OCI-LY7 (cell line): Measurements from ENCODE around the gene TACR2. TPM values are rescaled to one million over a fixed set of nuclear protein-coding genes. Genes with fewer than 3 reads are reported as not detected.

Experiments
- BruUV-seq: library from RNA; stranded (reverse); fragments of 400-500 nt; replicated peaks from 2 replicates; lab custom pipeline; 2021; lab: Mats Ljungman, UMichigan
- CTCF ChIA-PET: fragments of 300-600 bp; sonication (Branson Sonifier 250); formaldehyde crosslinking; loops from one replicate; lab custom pipeline; 2022; ENCODE audit warnings: antibody characterized with exemption; ENCODE audit not compliant: unreplicated experiment; lab: Charles Lee
- POLR2A ChIA-PET: fragments of 300-600 bp; sonication (Branson Sonifier 250); formaldehyde crosslinking; loops from one replicate; lab custom pipeline; 2022; ENCODE audit warnings: antibody characterized with exemption; lab: Charles Lee
- DNase-seq: peaks from one replicate; pipeline ENCODE4 v3.0.0-alpha.2; 2015; ENCODE audit warnings: low spot score
- H2AFZ ChIP-seq: fragments of 200-600 bp; sonication (generic), shearing (Covaris generic); 2 replicates; pipeline ENCODE4 v1.6.1; 2014; ENCODE audit warnings: mild to moderate bottlenecking, antibody characterized with exemption, low read length, moderate library complexity
- H3K27ac ChIP-seq: fragments of 200-600 bp; sonication (generic); 2 replicates; pipeline ENCODE4 v1.5.1; 2014; ENCODE audit warnings: mixed run types, low read depth, mild to moderate bottlenecking, moderate library complexity, low read length, inconsistent platforms; ENCODE audit not compliant: poor library complexity, severe bottlenecking
- H3K36me3 ChIP-seq: fragments of 200-600 bp; sonication (generic); 2 replicates; pipeline ENCODE4 v1.6.1; 2014; ENCODE audit warnings: mild to moderate bottlenecking, antibody characterized with exemption, low read length, moderate library complexity, mixed read lengths; ENCODE audit not compliant: insufficient read depth
- H3K4me1 ChIP-seq: fragments of 200-600 bp; sonication (generic); 2 replicates; pipeline ENCODE4 v1.5.1; 2014; ENCODE audit warnings: mild to moderate bottlenecking, low read length; ENCODE audit not compliant: insufficient read depth, poor library complexity, severe bottlenecking
- H3K4me2 ChIP-seq: fragments of 200-600 bp; sonication (generic); 2 replicates; pipeline ENCODE4 v1.6.1; 2014; ENCODE audit warnings: mild to moderate bottlenecking, low read length
- H3K4me3 ChIP-seq: fragments of 200-600 bp; sonication (generic); 2 replicates; pipeline ENCODE4 v1.5.1; 2014; ENCODE audit warnings: mild to moderate bottlenecking, low read depth, low read length; ENCODE audit not compliant: poor library complexity, severe bottlenecking
- H3K79me2 ChIP-seq: fragments of 200-600 bp; sonication (generic); 2 replicates; pipeline ENCODE4 v1.6.1; 2016; ENCODE audit warnings: low read depth, mild to moderate bottlenecking, low read length, moderate library complexity, mixed read lengths; ENCODE audit not compliant: insufficient read depth
- H3K9me2 ChIP-seq: fragments of 200-600 bp; sonication (generic); 2 replicates; pipeline ENCODE4 v1.6.1; 2016; ENCODE audit warnings: mild to moderate bottlenecking, low read length, mixed read lengths; ENCODE audit not compliant: insufficient read depth
- H3K9me3 ChIP-seq: fragments of 200-600 bp; sonication (generic); 2 replicates; pipeline ENCODE4 v1.6.1; 2014; ENCODE audit warnings: mild to moderate bottlenecking, mixed run types, low read length, mixed read lengths
- H4K20me1 ChIP-seq: fragments of 200-600 bp; sonication (generic); 2 replicates; pipeline ENCODE4 v1.6.1; 2014; ENCODE audit warnings: mild to moderate bottlenecking, antibody characterized with exemption, low read length, moderate library complexity, mixed read lengths; ENCODE audit not compliant: insufficient read depth
- EZH2phosphoT487 ChIP-seq: fragments of 200-600 bp; sonication (generic); IDR thresholded peaks from 2 replicates; pipeline ENCODE4 v1.6.1; 2018; ENCODE audit warnings: low read depth, borderline replicate concordance, mild to moderate bottlenecking, mixed run types, antibody characterized with exemption, low read length, moderate library complexity, mixed read lengths
- intact Hi-C: fragments of 100-400 bp; cut with micrococcal nuclease; formaldehyde crosslinking; loops from one replicate; pipeline ENCODE4 v1.10.0; 2022; ENCODE audit not compliant: unreplicated experiment
- total RNA-seq, 2 experiments: library from RNA; depleted of rRNA in 1 of 2; stranded (reverse); fragments of >200 nt in 1 of 2; shearing (Covaris generic) in 1 of 2; gene quantifications; 2 replicates each; pipeline ENCODE4 v1.2.3, GENCODE V29; 2014 to 2022
- TF ChIP-seq, protein P1 (sequence below): fragments of 200-600 bp; sonication (generic); conservative IDR thresholded peaks from 2 replicates; pipeline ENCODE4 v1.5.1; 2014; ENCODE audit warnings: mild to moderate bottlenecking, antibody characterized with exemption, low read length, moderate library complexity, mixed read lengths

Gene TACR2
- total RNA-seq, 2 experiments from 2014 or later, result not detected

DNA sequence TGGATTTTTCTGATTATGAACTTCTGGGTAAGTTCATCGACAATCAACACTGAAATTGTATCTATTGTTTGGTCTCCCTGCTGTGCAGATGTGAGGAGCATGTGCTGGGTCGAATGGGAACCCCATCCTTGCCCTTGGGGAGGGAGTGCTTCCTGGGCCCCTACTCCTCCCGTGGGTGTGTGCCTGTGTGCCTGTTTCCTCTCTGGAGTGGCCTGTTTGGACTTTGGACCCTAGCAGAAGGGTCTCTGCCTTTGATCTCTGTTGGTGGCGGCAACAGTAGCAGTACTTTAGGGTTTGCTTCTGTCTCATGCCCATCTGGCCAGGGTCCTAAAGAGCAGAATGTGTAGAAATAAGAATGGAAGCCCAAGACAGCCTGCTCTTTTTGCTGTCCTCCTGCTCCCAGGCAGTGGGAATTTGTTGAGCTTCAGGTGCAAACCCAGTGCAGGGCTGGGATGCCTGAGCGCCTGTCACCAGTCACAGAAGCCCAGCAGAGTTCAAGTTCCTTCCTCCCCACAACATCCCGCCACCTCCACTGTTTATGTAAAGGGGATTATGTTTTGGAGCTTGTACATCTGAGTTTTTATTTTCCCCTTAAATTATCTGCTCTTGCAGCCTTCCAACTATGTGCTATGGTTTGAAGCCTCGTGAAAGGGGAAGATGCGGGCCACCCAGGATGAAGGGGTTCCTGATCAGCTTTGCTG is 1.5 kb upstream of the TACR2 start:
- TF ChIP-seq, protein P1, sequence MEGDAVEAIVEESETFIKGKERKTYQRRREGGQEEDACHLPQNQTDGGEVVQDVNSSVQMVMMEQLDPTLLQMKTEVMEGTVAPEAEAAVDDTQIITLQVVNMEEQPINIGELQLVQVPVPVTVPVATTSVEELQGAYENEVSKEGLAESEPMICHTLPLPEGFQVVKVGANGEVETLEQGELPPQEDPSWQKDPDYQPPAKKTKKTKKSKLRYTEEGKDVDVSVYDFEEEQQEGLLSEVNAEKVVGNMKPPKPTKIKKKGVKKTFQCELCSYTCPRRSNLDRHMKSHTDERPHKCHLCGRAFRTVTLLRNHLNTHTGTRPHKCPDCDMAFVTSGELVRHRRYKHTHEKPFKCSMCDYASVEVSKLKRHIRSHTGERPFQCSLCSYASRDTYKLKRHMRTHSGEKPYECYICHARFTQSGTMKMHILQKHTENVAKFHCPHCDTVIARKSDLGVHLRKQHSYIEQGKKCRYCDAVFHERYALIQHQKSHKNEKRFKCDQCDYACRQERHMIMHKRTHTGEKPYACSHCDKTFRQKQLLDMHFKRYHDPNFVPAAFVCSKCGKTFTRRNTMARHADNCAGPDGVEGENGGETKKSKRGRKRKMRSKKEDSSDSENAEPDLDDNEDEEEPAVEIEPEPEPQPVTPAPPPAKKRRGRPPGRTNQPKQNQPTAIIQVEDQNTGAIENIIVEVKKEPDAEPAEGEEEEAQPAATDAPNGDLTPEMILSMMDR, result no peak
- no peak for TF ChIP-seq EZH2phosphoT487
- Histone ChIP-seq H2AFZ (no peak overlapping the region), H3K79me2 (no peaks in the 10 kb centered on the region), H3K4me3 (no peak overlapping the region), H4K20me1 (no peaks in the 10 kb centered on the region), H3K36me3 (no peaks in the 10 kb centered on the region), H3K27ac (no peak overlapping the region), H3K4me1 (no peaks in the 10 kb centered on the region), H3K9me2 (no peaks in the 10 kb centered on the region), H3K4me2 (no peak overlapping the region), H3K9me3 (no peaks in the 10 kb centered on the region)
- CTCF ChIA-PET, result no interaction called here
- intact Hi-C loops, result loop anchor here (10.0 kb wide), 1 partner anchor 413 kb away; no protein-coding TSS in a partner anchor
- POLR2A ChIA-PET, result no interaction called here
- BruUV-seq, result no TSS peak
- no peak for DNase-seq

DNA sequence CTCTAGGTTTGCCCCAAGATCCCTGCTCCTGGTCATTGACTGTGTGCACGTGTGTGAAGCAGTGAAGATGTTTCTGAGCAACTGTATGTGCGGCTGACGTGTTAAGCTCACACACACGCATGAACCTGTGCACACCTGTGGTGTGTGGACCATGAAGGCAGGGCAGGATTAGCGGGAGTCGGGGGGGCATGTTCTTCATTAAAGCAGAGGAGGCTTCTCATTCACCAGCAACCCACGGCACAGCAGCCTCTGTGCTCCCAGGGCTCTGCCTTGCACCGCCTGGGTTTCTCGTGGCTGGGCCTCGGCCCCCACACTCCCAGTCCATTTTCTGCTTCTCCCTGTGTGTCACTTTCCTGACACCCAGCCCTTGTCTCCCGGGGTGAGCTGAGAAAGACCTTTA is 824 bp upstream of the TACR2 start:
- Histone ChIP-seq H3K4me2 (no peak overlapping the region), H3K79me2 (no peaks in the 10 kb centered on the region), H3K4me1 (no peaks in the 10 kb centered on the region), H3K36me3 (no peaks in the 10 kb centered on the region), H2AFZ (no peak overlapping the region), H3K4me3 (no peak overlapping the region), H3K27ac (no peak overlapping the region), H3K9me2 (no peaks in the 10 kb centered on the region), H3K9me3 (no peaks in the 10 kb centered on the region), H4K20me1 (no peaks in the 10 kb centered on the region)
- no TSS peak for BruUV-seq
- intact Hi-C loops, result loop anchor here (10.0 kb wide), 1 partner anchor 413 kb away; no protein-coding TSS in a partner anchor
- DNase-seq, result no peak
- no peak for TF ChIP-seq EZH2phosphoT487
- TF ChIP-seq, protein P1, result no peak
- ChIA-PET CTCF (no interaction called here), POLR2A (interaction anchor here (0.6 kb wide), 1 partner anchor 319 kb away, joined by 3 read pairs; no protein-coding TSS in a partner anchor)

DNA sequence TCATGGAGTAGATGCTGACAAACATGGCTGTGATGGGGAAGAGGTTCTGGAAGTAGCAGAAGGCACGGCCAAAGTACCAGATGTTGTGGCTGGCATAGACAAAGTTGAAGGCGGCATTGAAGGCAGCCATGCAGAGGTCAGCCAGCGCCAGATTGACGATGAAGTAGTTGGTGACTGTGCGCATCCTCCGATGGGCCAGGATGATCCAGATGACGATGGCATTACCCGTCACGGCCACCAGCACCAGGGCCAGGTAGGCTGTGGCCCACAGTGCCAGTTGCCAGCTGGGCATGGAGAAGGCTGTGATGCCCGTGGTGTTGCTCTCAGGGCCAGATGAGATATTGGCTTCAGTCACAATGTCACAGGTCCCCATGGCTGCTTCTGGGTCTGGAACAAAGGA is 767 bp downstream of the TACR2 start:
- ChIA-PET CTCF (no interaction called here), POLR2A (no interaction called here)
- TF ChIP-seq, protein P1, result no peak
- TF ChIP-seq EZH2phosphoT487, result no peak
- no peaks in the 10 kb centered on the region for H3K36me3 ChIP-seq
- no peaks in the 10 kb centered on the region for H3K79me2 ChIP-seq
- no TSS peak for BruUV-seq
- H3K27ac ChIP-seq, result no peak overlapping the region
- no peak overlapping the region for H3K4me3 ChIP-seq
- no peak overlapping the region for H2AFZ ChIP-seq
- H4K20me1 ChIP-seq, result no peaks in the 10 kb centered on the region
- H3K4me1 ChIP-seq, result no peaks in the 10 kb centered on the region
- no peak overlapping the region for H3K4me2 ChIP-seq
- no peak for DNase-seq
- no peaks in the 10 kb centered on the region for H3K9me2 ChIP-seq
- no peaks in the 10 kb centered on the region for H3K9me3 ChIP-seq
- intact Hi-C loops, result loop anchor here (10.0 kb wide), 1 partner anchor 411 kb away; no protein-coding TSS in a partner anchor
